Measurements from ENCODE around the gene ALK. TPM values are rescaled to one million over a fixed set of nuclear protein-coding genes. Genes with fewer than 3 reads are reported as not detected.

The ALK gene
- total and polyA plus RNA-seq, 12 donors: 0.09 to 1.8 (median 0.53) TPM; not detected in 1

- Histone ChIP-seq H3K4me3 (no peak overlapping the region), H3K27ac (no peak overlapping the region), H3K27me3 (no peaks in the 10 kb centered on the region), H3K4me1 (replicated peaks in 1 of 2) (no peaks in the 10 kb centered on the region), H3K9me3 (replicated peaks in 1 of 3) (no peaks in the 10 kb centered on the region), H3K36me3 (replicated peaks in 1 of 2) (peaks cover 0 to 12% of the 10 kb centered on the region in 2 donors)
- intact Hi-C loops (cut with DNase I): no loop called here
- 68 to 79% (median 77%) methylated on average over 2 of the region's 2 CpGs for WGBS, 4 donors
- no peak for DNase-seq
- TF ChIP-seq CTCF (IDR thresholded peaks at IDR 0.05) (no peak), POLR2A (IDR thresholded peaks at IDR 0.05) (no peak)
These were observed 746.4 kb downstream of the ALK start for GRCh38 chr2:29174937-29175336.

- no peaks in the 10 kb centered on the region for H3K36me3 ChIP-seq (replicated peaks in 1 of 2)
These were observed 754.9 kb downstream of the ALK start for GRCh38 chr2:29166242-29167039.

GRCh38 chr2:29165362-29166241 is 755.8 kb downstream of the ALK start:
- intact Hi-C loops (cut with DNase I): no loop called here
- H3K4me3 ChIP-seq: no peak overlapping the region
- H3K9me3 ChIP-seq (replicated peaks in 1 of 3): no peaks in the 10 kb centered on the region
- no peaks in the 10 kb centered on the region for H3K27me3 ChIP-seq
- no peak for DNase-seq
- no peak for TF ChIP-seq CTCF (IDR thresholded peaks at IDR 0.05)
- TF ChIP-seq POLR2A (IDR thresholded peaks at IDR 0.05): no peak
- H3K4me1 ChIP-seq (replicated peaks in 1 of 2): no peaks in the 10 kb centered on the region
- H3K36me3 ChIP-seq (replicated peaks in 1 of 2): no peaks in the 10 kb centered on the region
- WGBS, 4 donors: 71 to 82% (median 75%) methylated on average over 8 of the region's 8 CpGs
- no peak overlapping the region for H3K27ac ChIP-seq

More at GRCh38 chr2:29166242-29167039, 754.9 kb downstream of the ALK start:
- TF ChIP-seq CTCF (IDR thresholded peaks at IDR 0.05) (no peak), POLR2A (IDR thresholded peaks at IDR 0.05) (no peak)
- Histone ChIP-seq H3K4me1 (replicated peaks in 1 of 2) (no peaks in the 10 kb centered on the region), H3K27ac (no peak overlapping the region), H3K27me3 (no peaks in the 10 kb centered on the region), H3K4me3 (no peak overlapping the region), H3K9me3 (replicated peaks in 1 of 3) (no peaks in the 10 kb centered on the region)
- intact Hi-C loops (cut with DNase I): no loop called here
- no peak for DNase-seq
- 77 to 88% (median 81%) methylated on average over 1 of the region's 1 CpG for WGBS, 4 donors

- no peak overlapping the region for H3K4me3 ChIP-seq
- WGBS, 4 donors: 80 to 89% (median 87%) methylated on average over 5 of the region's 5 CpGs
- no peaks in the 10 kb centered on the region for H3K27me3 ChIP-seq
- H3K4me1 ChIP-seq (replicated peaks in 1 of 2): no peaks in the 10 kb centered on the region
- no peaks in the 10 kb centered on the region for H3K36me3 ChIP-seq (replicated peaks in 1 of 2)
- DNase-seq: no peak
- H3K27ac ChIP-seq: no peak overlapping the region
- no peaks in the 10 kb centered on the region for H3K9me3 ChIP-seq (replicated peaks in 1 of 3)
- TF ChIP-seq CTCF (IDR thresholded peaks at IDR 0.05): no peak
- TF ChIP-seq POLR2A (IDR thresholded peaks at IDR 0.05): no peak
- intact Hi-C loops (cut with DNase I): no loop called here
These were observed 757.1 kb downstream of the ALK start for GRCh38 chr2:29164091-29164846.
